Astrocyte (in vitro differentiated cells and primary cell): ENCODE results near the gene IDS. TPM values are rescaled to one million over a fixed set of nuclear protein-coding genes. Genes with fewer than 3 reads are reported as not detected.

ENCODE experiments used
- DNase-seq: peaks from one replicate; pipeline ENCODE4 v3.0.0-alpha.2; 2010; ENCODE audit warnings: low read depth
- FAIRE-seq: peaks from 2 replicates; lab custom pipeline; 2011; peaks lifted over from hg19 to GRCh38; lab: Jason Lieb, UNC
- H2AFZ ChIP-seq: 2 replicates; pipeline ENCODE4 v1.6.0; 2012; ENCODE audit warnings: low read depth, low read length, inconsistent platforms
- H3K27ac ChIP-seq: 2 replicates; pipeline ENCODE4 v1.5.1; 2011; ENCODE audit warnings: low read depth, low read length, inconsistent platforms
- H3K27me3 ChIP-seq: 2 replicates; pipeline ENCODE4 v1.6.0; 2011; ENCODE audit warnings: low read length, inconsistent platforms; ENCODE audit not compliant: insufficient read depth
- H3K36me3 ChIP-seq: 2 replicates; pipeline ENCODE4 v1.5.1; 2011; ENCODE audit warnings: low read length, inconsistent platforms; ENCODE audit not compliant: insufficient read depth
- H3K4me1 ChIP-seq: 2 replicates; pipeline ENCODE4 v1.5.1; 2011; ENCODE audit warnings: low read length, inconsistent platforms; ENCODE audit not compliant: insufficient read depth
- H3K4me2 ChIP-seq: 2 replicates; pipeline ENCODE4 v1.6.0; 2012; ENCODE audit warnings: low read length, inconsistent platforms
- H3K4me3 ChIP-seq: 2 replicates; pipeline ENCODE4 v1.5.1; 2011; ENCODE audit warnings: low read depth, mild to moderate bottlenecking, low read length, inconsistent platforms; ENCODE audit not compliant: insufficient read depth
- H3K79me2 ChIP-seq: 2 replicates; pipeline ENCODE4 v1.6.0; 2012; ENCODE audit warnings: mild to moderate bottlenecking, low read length, inconsistent platforms; ENCODE audit not compliant: insufficient read depth
- H3K9ac ChIP-seq: 2 replicates; pipeline ENCODE4 v1.6.0; 2012; ENCODE audit warnings: mild to moderate bottlenecking, low read length, inconsistent platforms
- H3K9me3 ChIP-seq: 2 replicates; pipeline ENCODE4 v1.5.1; 2012; ENCODE audit warnings: low read depth, mild to moderate bottlenecking, low read length, inconsistent platforms; ENCODE audit not compliant: insufficient read depth
- H4K20me1 ChIP-seq: 2 replicates; pipeline ENCODE4 v1.6.0; 2012; ENCODE audit warnings: low read length, inconsistent platforms; ENCODE audit not compliant: insufficient read depth
- H3K27ac Mint-ChIP-seq: one replicate; pipeline ENCODE4 v1.8.0; 2021; ENCODE audit warnings: mild to moderate bottlenecking, mixed read lengths; ENCODE audit not compliant: unreplicated experiment
- H3K27me3 Mint-ChIP-seq: one replicate; pipeline ENCODE4 v1.8.0; 2021; ENCODE audit warnings: low read depth, mixed read lengths; ENCODE audit not compliant: unreplicated experiment
- H3K36me3 Mint-ChIP-seq: one replicate; pipeline ENCODE4 v1.8.0; 2021; ENCODE audit warnings: low read depth, mixed read lengths; ENCODE audit not compliant: unreplicated experiment
- H3K4me1 Mint-ChIP-seq: one replicate; pipeline ENCODE4 v1.8.0; 2021; ENCODE audit warnings: low read depth, mixed read lengths; ENCODE audit not compliant: unreplicated experiment
- H3K4me3 Mint-ChIP-seq: one replicate; pipeline ENCODE4 v1.8.0; 2021; ENCODE audit warnings: mild to moderate bottlenecking, moderate library complexity, mixed read lengths; ENCODE audit not compliant: unreplicated experiment
- H3K9me3 Mint-ChIP-seq: one replicate; pipeline ENCODE4 v1.8.0; 2021; ENCODE audit warnings: mild to moderate bottlenecking, mixed read lengths; ENCODE audit not compliant: unreplicated experiment
- EZH2 ChIP-seq: IDR thresholded peaks from 2 replicates; pipeline ENCODE4 v1.6.1; 2012; ENCODE audit warnings: mild to moderate bottlenecking, low read length, inconsistent platforms; ENCODE audit not compliant: insufficient read depth
- total RNA-seq: library from RNA; stranded (reverse); gene quantifications from 2 replicates; pipeline ENCODE4 v1.2.1, GENCODE V29; 2021
- TF ChIP-seq, protein P1 (sequence below): IDR thresholded peaks from 2 replicates; pipeline ENCODE4 v1.5.1; 2011; ENCODE audit warnings: low read depth, mild to moderate bottlenecking, inconsistent platforms, low read length, moderate library complexity; ENCODE audit not compliant: insufficient read depth

The IDS gene
- total RNA-seq, 1 donor from 2014 or later, result 130 TPM

DNA sequence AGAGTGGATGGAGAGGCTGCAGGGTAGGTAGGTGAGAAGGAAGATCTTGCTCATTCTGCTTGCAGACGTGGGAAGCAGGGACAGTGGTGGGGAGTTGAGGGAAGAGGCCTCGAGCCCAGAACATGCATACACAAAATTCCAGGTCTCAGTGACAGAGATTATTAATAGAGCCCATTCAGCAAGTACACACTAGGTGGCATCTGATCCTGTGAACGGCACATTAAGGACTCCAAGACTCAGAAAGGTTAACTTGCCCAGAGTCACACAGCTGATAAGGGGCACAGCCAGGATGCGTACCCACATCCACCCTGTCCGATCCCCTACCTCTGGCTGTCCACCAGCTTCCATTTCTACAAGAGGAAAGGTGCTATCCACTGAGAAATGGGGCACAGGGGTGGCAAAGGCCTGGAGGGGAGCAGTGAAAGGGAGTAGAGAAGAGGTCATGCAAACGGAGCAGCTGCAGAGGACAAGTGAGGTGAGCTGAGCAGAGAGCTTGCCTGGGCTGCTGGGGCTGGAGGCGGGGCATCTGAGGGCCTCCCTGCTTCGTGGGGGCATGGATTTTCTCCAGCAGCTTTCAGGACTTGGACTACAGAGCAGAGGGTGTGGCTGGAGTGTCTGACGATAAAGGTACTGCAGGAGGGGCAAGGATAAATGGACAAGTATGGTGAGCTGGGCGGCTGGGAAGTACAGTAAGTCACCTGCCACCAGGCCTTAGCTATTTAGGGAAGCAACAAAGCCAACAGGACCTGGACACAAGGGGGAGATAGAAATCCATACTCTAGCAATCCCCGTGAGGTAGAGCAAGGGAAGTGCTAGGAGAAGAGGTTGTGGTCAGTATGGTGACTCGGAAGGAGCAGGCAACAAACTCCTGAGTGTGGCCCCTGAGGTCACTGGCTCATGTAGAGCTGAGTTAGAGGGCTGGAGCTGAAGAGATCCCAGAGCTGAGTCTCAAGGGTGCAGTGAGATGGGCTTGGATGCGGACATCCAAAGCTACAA lies 11.2 kb downstream of the IDS start:
- H3K4me2 ChIP-seq, result peak overlapping the region; percentile 62
- H3K4me1 Mint-ChIP-seq, result peaks cover 28% of the 10 kb centered on the region
- H3K36me3 Mint-ChIP-seq, result no peaks in the 10 kb centered on the region
- H3K36me3 ChIP-seq, result peaks cover 29% of the 10 kb centered on the region
- no peaks in the 10 kb centered on the region for H3K9me3 Mint-ChIP-seq
- H3K27me3 ChIP-seq, result no peaks in the 10 kb centered on the region
- H3K9ac ChIP-seq, result no peak overlapping the region
- TF ChIP-seq EZH2, result no peak
- TF ChIP-seq, protein P1, sequence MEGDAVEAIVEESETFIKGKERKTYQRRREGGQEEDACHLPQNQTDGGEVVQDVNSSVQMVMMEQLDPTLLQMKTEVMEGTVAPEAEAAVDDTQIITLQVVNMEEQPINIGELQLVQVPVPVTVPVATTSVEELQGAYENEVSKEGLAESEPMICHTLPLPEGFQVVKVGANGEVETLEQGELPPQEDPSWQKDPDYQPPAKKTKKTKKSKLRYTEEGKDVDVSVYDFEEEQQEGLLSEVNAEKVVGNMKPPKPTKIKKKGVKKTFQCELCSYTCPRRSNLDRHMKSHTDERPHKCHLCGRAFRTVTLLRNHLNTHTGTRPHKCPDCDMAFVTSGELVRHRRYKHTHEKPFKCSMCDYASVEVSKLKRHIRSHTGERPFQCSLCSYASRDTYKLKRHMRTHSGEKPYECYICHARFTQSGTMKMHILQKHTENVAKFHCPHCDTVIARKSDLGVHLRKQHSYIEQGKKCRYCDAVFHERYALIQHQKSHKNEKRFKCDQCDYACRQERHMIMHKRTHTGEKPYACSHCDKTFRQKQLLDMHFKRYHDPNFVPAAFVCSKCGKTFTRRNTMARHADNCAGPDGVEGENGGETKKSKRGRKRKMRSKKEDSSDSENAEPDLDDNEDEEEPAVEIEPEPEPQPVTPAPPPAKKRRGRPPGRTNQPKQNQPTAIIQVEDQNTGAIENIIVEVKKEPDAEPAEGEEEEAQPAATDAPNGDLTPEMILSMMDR, result no peak
- no peak overlapping the region for H3K4me3 Mint-ChIP-seq
- no peak overlapping the region for H3K27ac ChIP-seq
- H3K27ac Mint-ChIP-seq, result no peak overlapping the region
- no peak overlapping the region for H3K4me3 ChIP-seq
- no peaks in the 10 kb centered on the region for H3K9me3 ChIP-seq
- peaks cover 6% of the 10 kb centered on the region for H3K79me2 ChIP-seq
- H4K20me1 ChIP-seq, result peaks cover 31% of the 10 kb centered on the region
- DNase-seq (no peak), FAIRE-seq (peak; percentile 68)
- H2AFZ ChIP-seq, result no peak overlapping the region
- H3K27me3 Mint-ChIP-seq, result no peaks in the 10 kb centered on the region
- H3K4me1 ChIP-seq, result peaks cover 38% of the 10 kb centered on the region

DNA sequence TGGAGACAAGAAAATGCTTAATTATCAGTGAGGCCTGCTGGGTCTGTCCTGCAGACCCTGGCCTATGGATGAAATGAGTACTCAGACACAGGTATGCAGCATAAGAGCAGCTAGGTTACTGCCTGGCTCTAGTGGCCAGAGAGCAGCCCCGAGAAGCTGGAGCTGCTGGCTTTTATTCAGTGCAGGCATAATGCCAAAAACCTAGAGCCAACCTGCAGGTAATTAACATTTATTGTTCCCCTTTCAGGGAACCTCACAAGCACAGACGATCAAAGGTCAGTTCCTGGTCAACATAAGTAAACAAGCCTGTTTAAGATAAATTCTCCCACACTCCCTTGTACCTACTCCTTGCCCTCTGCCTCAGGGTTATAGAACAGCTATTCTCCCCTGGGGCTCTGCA lies 13.3 kb downstream of the IDS start:
- H3K27me3 Mint-ChIP-seq, result no peaks in the 10 kb centered on the region
- no peaks in the 10 kb centered on the region for H3K9me3 ChIP-seq

More for the DNA sequence above, 13.3 kb downstream of the IDS start:
- H4K20me1 ChIP-seq, result peaks cover 29% of the 10 kb centered on the region
- H3K4me1 Mint-ChIP-seq, result peaks cover 15% of the 10 kb centered on the region
- no peaks in the 10 kb centered on the region for H3K9me3 Mint-ChIP-seq
- no peak overlapping the region for H3K4me3 Mint-ChIP-seq
- H3K27ac ChIP-seq, result no peak overlapping the region
- H3K9ac ChIP-seq, result no peak overlapping the region
- H3K79me2 ChIP-seq, result peaks cover 6% of the 10 kb centered on the region
- FAIRE-seq (no peak), DNase-seq (no peak)
- TF ChIP-seq, protein P1, result no peak
- TF ChIP-seq EZH2, result no peak
- H3K4me3 ChIP-seq, result no peak overlapping the region
- H2AFZ ChIP-seq, result no peak overlapping the region
- no peaks in the 10 kb centered on the region for H3K27me3 ChIP-seq
- no peaks in the 10 kb centered on the region for H3K36me3 Mint-ChIP-seq
- no peak overlapping the region for H3K27ac Mint-ChIP-seq
- no peak overlapping the region for H3K4me2 ChIP-seq
- peaks cover 29% of the 10 kb centered on the region for H3K36me3 ChIP-seq
- peaks cover 26% of the 10 kb centered on the region for H3K4me1 ChIP-seq
